Measurements from ENCODE around the gene PHOSPHO2. TPM values are rescaled to one million over a fixed set of nuclear protein-coding genes. Genes with fewer than 3 reads are reported as not detected.

PHOSPHO2 gene
- total and polyA plus RNA-seq, 2 donors (not counting 3 experiments of a cell fraction or from before 2014, with no cell fraction given): 0.69 to 2.7 TPM

GRCh38 chr2:169693360-169693759 lies 909 bp upstream of the PHOSPHO2 start:
- no peak overlapping the region for H2AFZ ChIP-seq (ENCODE audit: low read depth, low read length)
- H3K27ac ChIP-seq (ENCODE audit: insufficient read depth, low read depth, low read length): no peak overlapping the region
- H3K4me2 ChIP-seq (ENCODE audit: insufficient read depth, low read length): no peak overlapping the region
- peak; percentile 31 for DNase-seq (ENCODE audit: low read depth, low spot score)
- no peak for TF ChIP-seq JUN (IDR thresholded peaks at IDR 0.05; ENCODE audit: borderline replicate concordance, insufficient read depth, insufficient read length, low read depth)
- TF ChIP-seq CTCF (IDR thresholded peaks at IDR 0.05; ENCODE audit: extremely low read depth in 1 of 2, insufficient read depth in 1 of 2, low read depth in 1 of 2, low read length in 2 of 2): peak in 1 of 2 donors; percentile 30
- TF ChIP-seq FOS (IDR thresholded peaks at IDR 0.05; ENCODE audit: borderline replicate concordance, insufficient read depth, low read length): no peak
- H3K9me3 ChIP-seq (replicated peaks; ENCODE audit: control insufficient read depth, insufficient read depth, low read length): no peaks in the 10 kb centered on the region
- H3K79me2 ChIP-seq (ENCODE audit: control insufficient read depth, insufficient read depth, low read length): no peaks in the 10 kb centered on the region
- peaks cover 8% of the 10 kb centered on the region for H3K4me1 ChIP-seq (ENCODE audit: control insufficient read depth, extremely low read depth, insufficient read depth, low read length)
- POLR2A ChIA-PET: no interaction called here
- H3K27me3 ChIP-seq (ENCODE audit: control insufficient read depth in 2 of 2, insufficient read depth in 2 of 2, low read length in 2 of 2): peaks cover 11 to 25% of the 10 kb centered on the region in 2 experiments
- intact Hi-C loops (cut with micrococcal nuclease): loop anchor here (5.0 kb wide), 1 partner anchor 121 kb away; the partner anchor contains the start of gene FASTKD1
- BruUV-seq (replicated peaks): TSS peak; percentile 63
- dilution Hi-C loops (cut with MboI; ENCODE audit: extremely low pct_ligation_motif_present, low sequenced_read_pairs): no loop called here
- H3K36me3 ChIP-seq (ENCODE audit: control insufficient read depth in 2 of 2, extremely low read depth in 1 of 2, insufficient read depth in 2 of 2, low read length in 2 of 2): no peaks in the 10 kb centered on the region
- H3K9ac ChIP-seq (replicated peaks; ENCODE audit: extremely low read depth, insufficient read depth, low read length): no peak overlapping the region
- no peaks in the 10 kb centered on the region for H3K9me1 ChIP-seq (replicated peaks; ENCODE audit: control insufficient read depth, extremely low read depth, insufficient read depth, low read length)
- no peaks in the 10 kb centered on the region for H4K20me1 ChIP-seq (replicated peaks; ENCODE audit: control insufficient read depth, extremely low read depth, insufficient read depth, low read length)
- CTCF ChIA-PET: interaction anchor here (0.6 to 1.3 kb wide), 2 partner anchors 72 to 199 kb away, joined by 3 to 4 read pairs; no protein-coding TSS in a partner anchor
- no peak overlapping the region for H3K4me3 ChIP-seq (replicated peaks in 1 of 3; ENCODE audit: insufficient read depth in 1 of 3, low read depth in 1 of 3, low read length in 3 of 3)
- no peak for FAIRE-seq

- Histone ChIP-seq H4K20me1 (replicated peaks; ENCODE audit: control insufficient read depth, extremely low read depth, insufficient read depth, low read length) (no peaks in the 10 kb centered on the region), H3K4me1 (ENCODE audit: control insufficient read depth, extremely low read depth, insufficient read depth, low read length) (peaks cover 8% of the 10 kb centered on the region), H3K4me2 (ENCODE audit: insufficient read depth, low read length) (peak overlapping the region; percentile 90), H3K27me3 (ENCODE audit: control insufficient read depth in 2 of 2, insufficient read depth in 2 of 2, low read length in 2 of 2) (peaks cover 11 to 22% of the 10 kb centered on the region in 2 experiments), H3K9me3 (replicated peaks; ENCODE audit: control insufficient read depth, insufficient read depth, low read length) (no peaks in the 10 kb centered on the region), H3K79me2 (ENCODE audit: control insufficient read depth, insufficient read depth, low read length) (no peaks in the 10 kb centered on the region), H3K27ac (ENCODE audit: insufficient read depth, low read depth, low read length) (peak overlapping the region; percentile 64), H2AFZ (ENCODE audit: low read depth, low read length) (peak overlapping the region; percentile 61), H3K9me1 (replicated peaks; ENCODE audit: control insufficient read depth, extremely low read depth, insufficient read depth, low read length) (no peaks in the 10 kb centered on the region), H3K4me3 (replicated peaks in 1 of 3; ENCODE audit: insufficient read depth in 1 of 3, low read depth in 1 of 3, low read length in 3 of 3) (peak overlapping the region; percentile 21 to 87 (median 85)), H3K9ac (replicated peaks; ENCODE audit: extremely low read depth, insufficient read depth, low read length) (peak overlapping the region; percentile 86), H3K36me3 (ENCODE audit: control insufficient read depth in 2 of 2, extremely low read depth in 1 of 2, insufficient read depth in 2 of 2, low read length in 2 of 2) (no peaks in the 10 kb centered on the region)
- no peak for TF ChIP-seq FOS (IDR thresholded peaks at IDR 0.05; ENCODE audit: borderline replicate concordance, insufficient read depth, low read length)
- TF ChIP-seq CTCF (IDR thresholded peaks at IDR 0.05; ENCODE audit: extremely low read depth in 1 of 2, insufficient read depth in 1 of 2, low read depth in 1 of 2, low read length in 2 of 2): no peak
- no peak for TF ChIP-seq MYC (IDR thresholded peaks at IDR 0.05; ENCODE audit: low read depth, low read length)
- TF ChIP-seq POLR2A (IDR thresholded peaks at IDR 0.05; ENCODE audit: low read depth, low read length): no peak
- TF ChIP-seq, protein P1, sequence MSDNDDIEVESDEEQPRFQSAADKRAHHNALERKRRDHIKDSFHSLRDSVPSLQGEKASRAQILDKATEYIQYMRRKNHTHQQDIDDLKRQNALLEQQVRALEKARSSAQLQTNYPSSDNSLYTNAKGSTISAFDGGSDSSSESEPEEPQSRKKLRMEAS (IDR thresholded peaks at IDR 0.05; ENCODE audit: insufficient read depth, insufficient read length): no peak
- TF ChIP-seq EZH2 (IDR thresholded peaks at IDR 0.05; ENCODE audit: borderline replicate concordance, low read depth, low read length, severe bottlenecking): no peak
- TF ChIP-seq GATA2 (IDR thresholded peaks at IDR 0.05; ENCODE audit: insufficient read depth, insufficient read length, low read depth, low read length): no peak
- no peak for TF ChIP-seq POLR2AphosphoS5 (IDR thresholded peaks at IDR 0.05; ENCODE audit: insufficient read depth, low read depth, low read length)
- TF ChIP-seq JUN (IDR thresholded peaks at IDR 0.05; ENCODE audit: borderline replicate concordance, insufficient read depth, insufficient read length, low read depth): no peak
- CTCF ChIA-PET: no interaction called here
- no TSS peak for BruUV-seq (replicated peaks)
- FAIRE-seq: no peak
- DNase-seq (ENCODE audit: low read depth, low spot score): no peak
- POLR2A ChIA-PET: no interaction called here
- dilution Hi-C loops (cut with MboI; ENCODE audit: extremely low pct_ligation_motif_present, low sequenced_read_pairs) (no loop called here), intact Hi-C loops (cut with micrococcal nuclease) (loop anchor here (2.0 to 5.0 kb wide), 3 partner anchors 22 to 123 kb away; partner anchors contain the start of genes FASTKD1 and KLHL23)
Observed at GRCh38 chr2:169694894-169695260, 608 bp downstream of the PHOSPHO2 start.
